ENCODE results near the gene C19orf47. TPM values are rescaled to one million over a fixed set of nuclear protein-coding genes. Genes with fewer than 3 reads are reported as not detected.

Gene C19orf47
- total and polyA plus RNA-seq, 8 donors, result 3.7 to 10.0 (median 5.7) TPM

DNA sequence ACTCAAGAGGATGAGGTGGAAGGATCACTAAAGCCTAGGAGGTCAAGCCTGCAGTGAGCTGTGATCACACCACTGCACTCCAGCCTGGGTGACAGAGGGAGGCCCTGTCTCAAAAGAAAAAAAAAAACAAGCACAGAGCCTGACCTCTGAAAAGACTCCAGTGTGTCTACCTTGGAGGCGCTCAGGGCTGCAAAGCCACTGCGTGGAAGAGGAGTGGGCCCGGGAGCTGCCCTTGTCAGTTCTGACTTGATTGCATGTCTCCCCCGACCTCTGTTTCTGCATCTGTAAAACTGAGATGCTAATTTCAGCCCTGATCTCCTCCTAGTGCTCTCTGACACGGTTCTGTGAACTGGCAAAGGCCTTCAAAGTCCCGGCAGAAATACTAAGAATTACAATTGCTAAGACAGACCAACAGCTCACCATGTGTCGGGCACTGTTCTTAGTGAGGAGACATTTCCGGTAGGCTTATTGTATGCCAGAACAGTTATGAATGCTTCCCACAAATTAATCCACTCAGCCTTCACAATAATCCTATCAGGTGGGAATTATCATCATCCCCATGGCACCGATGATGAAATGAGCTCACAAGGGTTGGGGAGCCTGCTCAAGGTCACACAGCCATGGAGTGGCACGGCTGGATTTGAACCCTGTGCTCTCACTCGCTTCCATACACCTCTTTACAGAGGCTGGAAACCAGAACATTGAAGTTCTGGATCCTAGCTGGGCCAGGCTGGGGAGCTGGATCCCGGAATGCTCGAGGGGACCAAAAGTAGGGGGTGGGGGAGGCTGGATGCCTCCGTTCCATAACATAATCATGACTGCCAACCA, 66.6 kb downstream of the C19orf47 start:
- H3K27me3 ChIP-seq, result no peaks in the 10 kb centered on the region
- intact Hi-C loops (cut with DNase I), result no loop called here
- no peak for DNase-seq
- no peak for FAIRE-seq
- TF ChIP-seq, protein P1, sequence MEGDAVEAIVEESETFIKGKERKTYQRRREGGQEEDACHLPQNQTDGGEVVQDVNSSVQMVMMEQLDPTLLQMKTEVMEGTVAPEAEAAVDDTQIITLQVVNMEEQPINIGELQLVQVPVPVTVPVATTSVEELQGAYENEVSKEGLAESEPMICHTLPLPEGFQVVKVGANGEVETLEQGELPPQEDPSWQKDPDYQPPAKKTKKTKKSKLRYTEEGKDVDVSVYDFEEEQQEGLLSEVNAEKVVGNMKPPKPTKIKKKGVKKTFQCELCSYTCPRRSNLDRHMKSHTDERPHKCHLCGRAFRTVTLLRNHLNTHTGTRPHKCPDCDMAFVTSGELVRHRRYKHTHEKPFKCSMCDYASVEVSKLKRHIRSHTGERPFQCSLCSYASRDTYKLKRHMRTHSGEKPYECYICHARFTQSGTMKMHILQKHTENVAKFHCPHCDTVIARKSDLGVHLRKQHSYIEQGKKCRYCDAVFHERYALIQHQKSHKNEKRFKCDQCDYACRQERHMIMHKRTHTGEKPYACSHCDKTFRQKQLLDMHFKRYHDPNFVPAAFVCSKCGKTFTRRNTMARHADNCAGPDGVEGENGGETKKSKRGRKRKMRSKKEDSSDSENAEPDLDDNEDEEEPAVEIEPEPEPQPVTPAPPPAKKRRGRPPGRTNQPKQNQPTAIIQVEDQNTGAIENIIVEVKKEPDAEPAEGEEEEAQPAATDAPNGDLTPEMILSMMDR (IDR thresholded peaks at IDR 0.05), result no peak
- WGBS, 2 donors, result 58 to 62% methylated on average over 14 of the region's 14 CpGs
- H3K36me3 ChIP-seq, result no peaks in the 10 kb centered on the region
- H3K4me1 ChIP-seq, result peaks cover 29 to 45% (median 39%) of the 10 kb centered on the region in 3 donors
- no peak for ATAC-seq
- no peak overlapping the region for H3K27ac ChIP-seq
- no peak overlapping the region for H3K4me3 ChIP-seq
- no peaks in the 10 kb centered on the region for H3K9me3 ChIP-seq

DNA sequence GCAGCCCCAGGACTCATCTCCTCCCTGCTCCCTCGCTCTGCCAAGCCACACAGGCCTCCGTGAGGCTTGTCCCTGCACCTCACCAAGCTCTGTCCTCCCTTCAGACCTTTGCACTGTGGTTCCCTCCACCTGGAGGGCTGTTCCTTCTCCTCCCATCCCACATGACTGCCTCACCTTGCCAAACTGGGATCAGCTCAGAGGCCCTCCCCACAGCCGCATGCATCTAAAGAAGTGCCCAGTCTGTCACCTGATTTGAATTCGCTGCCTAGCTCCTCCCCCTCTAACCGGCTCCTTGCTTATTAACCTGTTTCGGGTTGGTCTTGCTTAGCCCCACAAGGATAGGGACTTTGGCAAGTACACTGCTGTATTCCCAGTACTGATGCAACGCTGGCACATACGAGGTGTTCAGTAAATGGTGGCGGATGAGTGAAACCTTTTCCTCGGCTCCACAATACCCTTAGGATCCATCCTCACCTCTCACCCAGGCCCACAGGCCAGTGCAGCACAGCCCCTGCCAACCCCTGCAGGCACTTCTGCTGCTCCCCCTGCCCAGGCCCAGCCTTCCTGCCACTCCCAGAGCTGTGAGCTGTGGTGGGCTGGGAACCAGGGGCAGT, 67.5 kb downstream of the C19orf47 start:
- peak in 2 of 4 donors; percentile 2 to 11 for ATAC-seq
- FAIRE-seq, result no peak
- no peak overlapping the region for H3K27ac ChIP-seq
- H3K4me1 ChIP-seq, result peaks cover 29 to 45% (median 36%) of the 10 kb centered on the region in 3 donors
- no peaks in the 10 kb centered on the region for H3K36me3 ChIP-seq
- no peaks in the 10 kb centered on the region for H3K27me3 ChIP-seq
- intact Hi-C loops (cut with DNase I), result no loop called here
- H3K9me3 ChIP-seq, result no peaks in the 10 kb centered on the region
- DNase-seq, result peak in 2 of 6 donors; percentile 57 to 66
- TF ChIP-seq, protein P1 (IDR thresholded peaks at IDR 0.05), result no peak
- H3K4me3 ChIP-seq, result no peak overlapping the region
- 36 to 48% methylated on average over 10 of the region's 10 CpGs for WGBS, 2 donors

DNA sequence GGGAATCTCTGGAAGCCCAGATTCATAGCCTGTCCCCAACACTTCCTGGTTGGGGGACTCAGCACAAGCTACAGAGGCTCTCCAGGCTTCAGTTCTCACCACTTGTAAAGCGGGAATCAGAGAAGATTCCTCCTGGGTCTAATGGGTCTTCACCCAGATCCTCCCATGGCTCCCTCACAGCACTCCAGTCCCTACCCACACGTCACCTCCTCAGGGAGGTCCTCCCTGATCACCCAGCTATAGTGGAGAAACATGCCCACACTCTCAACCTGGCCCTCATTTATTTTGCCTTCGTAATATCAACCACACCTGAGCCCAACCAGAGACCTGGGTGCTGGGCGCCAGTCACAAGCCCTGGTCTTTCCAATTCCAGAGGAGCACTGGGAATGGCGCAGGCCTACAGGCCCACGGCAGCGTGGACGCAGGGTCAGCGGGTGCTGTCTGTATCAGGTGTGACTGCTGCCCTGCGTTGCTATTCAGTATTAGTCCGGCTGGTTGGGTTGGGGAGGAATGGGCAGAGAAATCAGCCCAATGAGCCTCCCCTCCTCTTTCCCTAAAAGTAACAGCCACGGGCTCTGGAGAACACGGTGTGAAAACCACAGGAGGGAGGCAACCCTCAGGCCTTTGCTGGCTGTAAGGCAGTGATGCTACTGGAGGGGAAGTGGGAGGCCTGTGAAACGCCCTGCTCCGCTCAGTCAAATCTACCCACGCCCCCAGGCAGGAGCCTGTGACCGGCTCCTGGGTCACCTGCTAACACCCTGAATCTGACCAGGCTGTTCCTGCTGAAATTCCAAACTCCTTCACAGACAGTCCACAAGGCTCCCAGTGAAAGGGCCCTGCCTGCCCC, 68.2 kb downstream of the C19orf47 start:
- DNase-seq, result no peak

DNA sequence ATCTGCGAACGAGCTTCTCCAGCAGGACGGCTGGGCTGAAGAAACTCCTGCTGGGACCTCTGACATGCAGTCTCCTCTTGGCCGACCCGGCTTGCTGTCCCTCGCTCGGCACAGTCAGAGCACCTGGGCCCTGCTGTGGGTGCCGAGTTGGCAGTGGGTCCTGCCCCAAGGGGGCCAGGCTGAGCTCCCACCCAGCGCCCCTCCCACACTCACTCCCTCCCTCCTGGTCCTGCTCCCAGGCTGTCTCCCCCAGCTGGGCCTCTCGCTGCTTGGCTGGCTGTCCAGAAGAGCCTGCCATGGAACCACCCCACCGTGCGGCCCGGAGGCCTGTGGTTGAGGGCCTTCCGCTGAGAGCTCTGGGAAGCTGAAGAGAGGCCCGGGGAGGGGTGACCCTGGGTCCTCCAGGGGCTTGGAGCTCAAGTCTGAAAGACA, 69.1 kb downstream of the C19orf47 start:
- TF ChIP-seq, protein P1 (IDR thresholded peaks at IDR 0.05), result no peak
- 67% methylated on average over 12 to 15 of the region's 15 CpGs for WGBS, 2 donors
- ATAC-seq (no peak), DNase-seq (peak in 1 of 6 donors; percentile 69), FAIRE-seq (no peak)
- no peaks in the 10 kb centered on the region for H3K9me3 ChIP-seq
- intact Hi-C loops (cut with DNase I), result no loop called here
- no peaks in the 10 kb centered on the region for H3K27me3 ChIP-seq
- H3K4me1 ChIP-seq, result peaks cover 29 to 45% (median 36%) of the 10 kb centered on the region in 3 donors
- H3K27ac ChIP-seq, result no peak overlapping the region
- no peaks in the 10 kb centered on the region for H3K36me3 ChIP-seq
- H3K4me3 ChIP-seq, result no peak overlapping the region

More for the DNA sequence above, 68.2 kb downstream of the C19orf47 start:
- WGBS, 2 donors, result 76 to 82% methylated on average over 17 of the region's 17 CpGs
- FAIRE-seq (no peak), ATAC-seq (no peak)
- H3K9me3 ChIP-seq, result no peaks in the 10 kb centered on the region
- intact Hi-C loops (cut with DNase I), result no loop called here
- H3K4me1 ChIP-seq, result peaks cover 29 to 45% (median 36%) of the 10 kb centered on the region in 3 donors
- TF ChIP-seq, protein P1 (IDR thresholded peaks at IDR 0.05), result no peak
- no peaks in the 10 kb centered on the region for H3K36me3 ChIP-seq
- no peak overlapping the region for H3K4me3 ChIP-seq
- no peaks in the 10 kb centered on the region for H3K27me3 ChIP-seq
- no peak overlapping the region for H3K27ac ChIP-seq

Measured in pancreas (tissue), 10 donors.